GM19455 (cell line): ENCODE results near the gene RBM39.
A peak's percentile ranks its signal among the peaks of the same experiment; 100 is the strongest.
"Not testable (repeated sequence)": the region's sequence is repeated elsewhere in the genome, so short reads cannot be mapped to it uniquely, and the experiment has no call there.

Experiments used
- ATAC-seq: cut with Tn5 transposase; IDR thresholded peaks from one replicate; pipeline ENCODE4 v1.9.1; 2021; ENCODE audit not compliant: unreplicated experiment

The RBM39 gene

DNA sequence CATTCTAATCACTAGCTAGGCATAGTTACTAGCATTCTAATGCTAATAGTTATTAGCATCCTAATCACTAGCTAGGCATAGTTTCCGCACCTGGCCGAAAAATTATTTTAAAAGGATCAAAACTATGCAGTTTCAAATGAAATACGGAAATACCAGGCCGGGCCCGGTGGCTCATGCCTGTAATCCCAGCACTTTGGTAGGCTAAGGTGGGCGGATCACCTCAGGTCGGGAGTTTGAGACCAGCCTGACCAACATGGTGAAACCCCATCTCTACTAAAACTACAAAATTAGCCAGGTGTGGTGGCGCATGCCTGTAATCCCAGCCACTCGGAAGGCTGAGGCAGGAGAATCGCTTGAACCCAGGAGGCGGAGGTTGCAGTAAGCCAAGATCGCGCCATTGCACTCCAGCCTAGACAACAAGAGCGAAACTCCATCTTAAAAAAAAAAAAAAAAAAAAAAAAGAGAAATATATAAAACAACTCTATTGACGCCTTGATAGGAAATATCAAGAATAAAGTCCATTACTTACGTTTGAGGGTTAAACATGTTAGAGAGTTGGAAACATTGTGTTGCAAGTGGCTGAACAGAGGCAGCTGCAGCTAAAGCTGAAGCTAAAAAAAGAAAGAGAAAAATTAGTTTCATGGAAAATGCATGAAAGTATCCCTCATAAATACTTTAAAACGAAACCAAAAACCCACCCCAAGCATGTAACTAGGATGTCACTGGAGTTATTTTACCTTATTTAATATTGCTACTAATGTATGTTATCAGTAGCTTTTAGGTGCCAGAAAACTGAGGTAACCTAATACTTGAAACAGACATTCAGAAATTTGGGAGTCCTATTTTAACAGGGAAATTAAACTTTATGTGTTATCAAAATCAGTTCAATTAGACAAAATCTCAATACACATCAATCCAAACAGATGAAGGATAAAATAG is 35.2 kb downstream of the RBM39 start:
- ATAC-seq: not testable (repeated sequence)

DNA sequence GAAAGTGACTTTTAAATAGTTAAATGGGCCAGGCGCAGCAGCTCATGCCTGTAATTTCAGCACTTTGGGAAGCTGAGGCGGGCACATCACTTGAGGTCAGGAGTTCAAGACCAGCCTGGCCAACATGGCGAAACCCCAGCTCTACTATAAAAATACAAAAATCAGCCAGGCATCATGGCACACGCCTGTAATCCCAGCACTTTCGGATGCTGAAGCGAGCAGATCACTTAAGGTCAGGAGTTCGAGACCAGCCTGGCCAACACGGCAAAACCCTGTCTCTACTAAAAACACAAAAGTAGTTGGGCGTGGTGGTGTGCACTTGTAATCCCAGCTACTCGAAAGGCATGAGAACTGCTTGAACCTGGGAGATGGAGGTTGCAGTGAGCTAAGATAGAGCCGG is 36.2 kb downstream of the RBM39 start:
- not testable (repeated sequence) for ATAC-seq

DNA sequence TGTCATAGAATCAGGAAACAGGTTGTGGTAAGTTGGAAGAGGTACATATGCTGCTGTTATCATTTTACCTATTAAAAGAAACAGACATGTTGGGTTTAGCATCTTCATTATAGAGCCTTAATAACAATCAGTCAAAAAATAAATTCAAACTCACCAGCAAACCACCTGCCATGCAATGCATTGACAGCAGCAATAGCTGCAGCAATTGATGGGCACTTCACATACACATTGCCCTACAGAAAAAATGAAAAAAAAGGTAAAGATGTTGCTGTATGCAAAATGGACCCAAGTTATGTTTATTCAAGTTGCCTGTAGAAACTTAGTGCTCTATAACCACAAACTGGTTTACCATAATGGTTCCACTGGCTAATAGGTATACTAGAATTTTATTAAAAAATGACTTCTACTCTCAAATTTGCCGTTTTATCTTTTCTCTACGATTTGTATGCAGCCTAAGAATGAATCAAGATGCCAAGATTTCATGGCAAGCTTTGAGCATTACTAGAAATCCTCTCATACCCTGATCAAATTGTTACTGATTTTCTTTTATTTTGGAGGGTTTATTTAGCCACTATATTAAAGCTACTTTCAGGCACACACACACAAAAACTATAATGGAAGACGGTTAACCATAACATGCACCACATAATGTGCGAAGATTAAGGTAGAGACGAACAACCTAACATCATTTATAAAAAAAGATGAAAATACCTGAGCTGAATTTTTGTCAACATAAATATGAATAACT is 37.4 kb downstream of the RBM39 start:
- no peak for ATAC-seq

DNA sequence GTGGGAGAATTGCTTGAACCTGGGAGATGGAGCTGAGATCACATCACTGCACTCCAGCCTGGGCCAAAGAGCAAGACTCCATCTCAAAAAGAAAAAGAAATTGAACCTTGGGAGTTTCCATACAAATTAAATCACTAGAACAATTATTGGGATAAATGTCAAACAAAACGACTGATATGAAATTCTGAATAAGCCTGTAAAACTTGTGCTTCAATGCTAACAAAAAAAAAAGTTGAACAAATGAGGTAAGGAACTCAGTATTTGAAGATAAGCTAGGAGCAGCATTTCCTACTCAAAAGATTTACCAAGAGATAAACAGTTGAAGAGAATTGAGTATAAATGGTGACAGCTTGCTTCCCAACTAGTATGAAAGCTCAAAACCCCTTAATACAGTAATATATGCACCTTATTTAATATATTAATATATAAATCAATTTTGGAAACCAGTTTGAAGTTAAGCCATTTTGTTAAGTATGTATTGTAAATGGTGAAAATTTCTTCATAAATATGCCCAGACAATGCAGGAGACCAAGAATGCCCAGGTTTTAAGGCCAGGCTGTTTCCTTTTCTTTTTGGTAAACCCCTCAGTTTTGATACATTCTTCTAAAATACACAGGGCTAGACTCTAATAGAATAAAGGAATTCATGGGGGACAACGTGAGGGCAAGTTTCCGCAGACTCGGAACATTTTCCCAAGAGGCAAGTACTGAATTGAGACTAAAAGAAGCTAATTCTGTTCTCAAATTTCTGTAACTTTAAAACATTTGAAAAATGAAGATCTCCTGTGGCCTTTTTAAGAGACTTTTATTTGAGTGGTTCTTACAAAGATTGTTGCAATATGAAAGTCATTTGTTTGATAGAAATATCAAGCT is 39.0 kb downstream of the RBM39 start:
- ATAC-seq: no peak

DNA sequence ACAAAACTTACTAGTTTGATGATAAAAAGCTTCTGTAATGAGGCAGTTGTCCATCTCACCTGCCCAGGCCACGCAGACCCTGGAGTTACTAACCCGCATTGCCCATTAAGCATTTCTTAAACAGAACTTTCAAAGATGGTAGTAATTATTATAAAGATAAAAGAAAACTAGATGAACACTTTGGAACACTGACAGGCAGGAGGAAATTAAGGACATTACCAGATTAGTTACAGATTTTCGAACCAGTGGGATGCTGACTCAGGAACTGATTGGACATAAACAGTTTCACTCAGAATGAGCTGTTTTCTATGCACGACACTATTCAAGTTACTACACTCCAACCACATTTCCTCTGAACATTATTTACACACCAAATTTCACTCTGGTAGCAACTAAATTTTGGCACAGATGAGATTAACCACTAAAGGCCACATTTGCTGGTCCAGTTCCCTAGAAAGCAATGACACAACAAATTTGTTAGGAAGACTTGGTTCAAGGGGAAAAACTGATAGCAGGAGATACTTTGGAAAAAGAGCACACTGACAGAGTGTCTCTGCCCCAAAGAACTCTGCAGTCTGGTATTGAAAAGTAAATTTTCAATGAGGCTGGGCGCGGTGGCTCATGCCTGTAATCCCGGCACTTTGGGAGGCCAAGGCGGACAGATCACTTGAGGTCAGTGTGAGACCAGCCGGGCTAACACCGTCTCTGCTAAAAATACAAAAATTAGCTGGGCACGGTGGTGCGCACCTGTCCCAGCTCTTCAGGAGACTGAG is 39.8 kb downstream of the RBM39 start:
- no peak for ATAC-seq

DNA sequence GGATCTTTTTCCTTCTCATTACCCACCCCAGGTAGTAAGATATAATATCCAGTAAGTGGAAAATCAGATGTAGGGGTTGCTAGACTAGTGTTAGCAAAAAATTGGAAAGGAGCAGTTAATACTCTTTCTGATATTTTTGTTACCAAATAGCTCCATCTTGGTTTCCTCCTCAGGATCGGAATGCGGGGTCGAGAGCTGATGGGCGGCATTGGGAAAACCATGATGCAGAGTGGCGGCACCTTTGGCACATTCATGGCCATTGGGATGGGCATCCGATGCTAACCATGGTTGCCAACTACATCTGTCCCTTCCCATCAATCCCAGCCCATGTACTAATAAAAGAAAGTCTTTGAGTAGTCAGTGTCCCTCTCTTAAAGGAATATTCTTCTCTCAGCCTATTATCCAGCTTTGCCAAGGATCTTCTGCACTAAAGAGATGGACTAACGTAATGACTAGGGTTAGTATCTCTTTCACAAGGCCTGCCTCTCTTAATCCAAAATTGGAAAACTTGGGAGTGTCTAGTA is 41.4 kb downstream of the RBM39 start:
- ATAC-seq: no peak

DNA sequence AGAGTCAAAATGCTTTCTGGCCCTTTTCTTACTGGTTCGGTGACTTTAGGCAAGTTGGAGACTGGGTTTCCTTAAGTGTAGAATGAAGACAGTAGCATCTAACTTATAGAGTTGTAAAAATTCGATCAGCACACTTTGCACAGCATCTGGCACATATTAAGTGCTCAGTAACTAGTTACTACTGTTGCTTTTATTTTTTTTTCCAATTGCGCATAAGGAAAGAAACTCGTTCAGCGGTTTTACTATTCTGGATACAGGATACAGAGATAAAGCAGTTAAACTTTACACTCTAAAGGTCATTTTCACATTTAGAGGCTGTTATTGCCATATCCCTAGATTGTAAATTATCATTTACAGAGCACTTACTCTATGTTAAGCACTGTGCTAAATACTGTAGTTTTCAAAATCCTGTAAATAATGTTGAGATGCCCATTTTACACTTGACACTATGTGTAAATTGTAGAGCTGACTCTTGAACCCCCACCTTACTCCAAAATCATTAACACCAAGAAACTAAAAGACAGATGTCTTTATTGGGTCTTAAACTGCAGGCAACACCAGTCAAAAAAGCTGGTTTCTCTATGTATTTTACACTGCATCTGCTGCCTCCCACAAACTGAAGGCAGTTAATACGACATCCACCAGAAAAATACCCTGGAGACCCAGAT is 42.0 kb downstream of the RBM39 start:
- ATAC-seq: no peak

DNA sequence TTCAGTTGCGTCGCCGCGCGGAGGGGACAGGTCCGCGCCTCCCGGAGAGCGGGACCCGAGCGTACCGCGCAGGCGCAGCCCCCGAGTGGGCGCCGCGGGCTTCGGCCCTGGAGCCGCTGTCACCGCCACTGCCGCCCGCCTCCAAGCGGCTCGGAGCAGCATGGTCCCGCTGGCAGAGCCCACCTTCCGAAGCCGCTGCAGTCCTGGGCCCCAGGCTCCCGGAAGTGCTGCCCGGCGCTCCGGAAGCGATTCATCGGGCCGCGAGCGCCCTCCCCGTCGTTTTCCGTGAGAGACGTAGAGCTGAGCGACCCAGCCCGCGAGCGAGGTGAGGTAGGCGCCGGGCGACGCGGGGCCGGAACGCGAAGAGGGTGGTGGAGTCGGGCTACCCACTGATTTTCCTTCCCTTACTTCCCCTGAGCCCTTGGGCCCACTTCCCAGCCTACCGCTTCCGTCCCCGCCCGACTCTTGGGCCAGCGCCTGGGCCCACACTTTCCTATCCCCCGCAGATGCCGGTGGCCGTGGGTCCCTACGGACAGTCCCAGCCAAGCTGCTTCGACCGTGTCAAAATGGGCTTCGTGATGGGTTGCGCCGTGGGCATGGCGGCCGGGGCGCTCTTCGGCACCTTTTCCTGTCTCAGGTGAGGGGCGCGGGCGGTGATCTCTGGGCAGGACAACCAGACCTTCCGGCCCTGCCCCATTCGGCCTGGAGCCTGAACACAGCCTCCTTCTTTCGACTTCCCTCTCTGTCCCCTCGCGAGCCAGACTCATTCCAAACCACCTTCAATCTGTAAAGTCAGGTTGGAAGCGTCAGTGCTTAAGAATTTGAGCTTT is 42.7 kb downstream of the RBM39 start, which contains the start of the genes NFS1 and ROMO1:
Gene NFS1, minus strand, starts transcription at position 226 of the 830 bp plus-strand sequence. Its CDS starts 64 bp downstream, at position 162.
Gene ROMO1, plus strand, starts transcription at position 279 of the 830 bp plus-strand sequence. Its CDS starts 228 bp downstream, at position 507.
- ATAC-seq: peak; percentile 80

DNA sequence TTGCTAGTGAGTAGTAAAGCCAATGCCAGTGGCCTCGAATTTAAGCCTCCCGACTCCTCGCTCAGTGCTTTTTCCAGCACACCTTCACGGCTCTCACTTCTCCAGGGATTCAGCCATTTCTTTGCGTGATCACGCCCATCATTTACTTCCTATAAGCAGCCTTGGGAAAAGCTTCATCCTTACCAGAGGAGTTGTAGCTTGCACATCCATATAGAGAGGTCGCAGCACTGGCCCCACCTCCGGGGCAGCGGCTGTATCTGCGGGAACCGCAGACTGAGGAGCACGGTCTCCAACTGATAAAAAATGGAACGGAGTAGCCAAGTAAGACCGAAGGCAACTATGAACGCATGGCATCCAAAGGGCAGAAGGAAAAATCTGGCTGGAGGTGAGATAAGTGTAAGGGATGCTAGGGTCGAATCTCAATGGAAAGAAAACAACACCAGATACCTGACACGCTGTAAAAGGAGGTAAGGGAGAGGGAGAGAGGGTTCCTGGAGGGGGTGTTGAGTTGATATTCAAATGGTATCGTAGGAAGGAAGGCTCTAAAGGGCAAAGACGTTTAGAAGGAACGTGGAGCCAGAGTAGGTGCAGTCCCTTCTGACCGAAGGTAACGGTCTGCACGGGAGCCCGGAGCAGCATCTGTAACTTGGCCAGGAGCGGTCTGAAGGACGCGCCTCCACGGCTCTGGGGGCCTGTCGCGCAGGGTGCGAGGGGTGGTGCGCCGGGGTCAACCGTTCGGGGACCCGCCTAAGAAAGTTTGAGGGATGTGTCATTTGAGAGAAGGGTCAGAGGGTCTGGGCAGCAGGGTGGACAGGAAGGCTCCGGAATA is 43.5 kb downstream of the RBM39 start:
- ATAC-seq: peak; percentile 27

DNA sequence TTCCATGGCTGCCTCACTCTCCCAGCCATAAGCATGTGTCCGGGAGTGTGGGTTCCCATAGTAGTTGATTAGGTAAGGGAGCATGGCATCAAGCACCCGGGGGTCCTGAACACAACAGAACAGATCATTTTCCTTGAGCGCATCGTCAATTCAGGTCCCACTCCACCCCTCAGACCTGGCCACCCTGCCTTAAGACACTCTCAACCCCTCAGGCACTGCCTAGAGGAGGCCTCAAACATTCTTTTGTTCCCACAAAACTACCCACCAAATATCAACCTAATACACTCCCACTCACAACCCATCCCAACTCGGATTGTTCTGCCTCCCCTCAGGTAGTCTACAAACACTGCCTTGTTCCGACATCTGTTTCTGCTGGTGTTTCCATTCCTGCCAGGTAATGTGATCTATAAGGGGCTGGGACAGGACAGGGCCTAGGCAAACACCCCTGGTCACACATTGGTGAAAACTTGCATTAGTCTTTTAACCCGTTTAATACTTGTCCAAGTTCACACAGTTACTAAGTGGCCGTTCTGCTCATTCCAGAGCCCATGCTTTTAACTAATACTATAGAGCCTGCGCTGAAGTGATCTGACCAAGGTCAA is 44.3 kb downstream of the RBM39 start:
- no peak for ATAC-seq

DNA sequence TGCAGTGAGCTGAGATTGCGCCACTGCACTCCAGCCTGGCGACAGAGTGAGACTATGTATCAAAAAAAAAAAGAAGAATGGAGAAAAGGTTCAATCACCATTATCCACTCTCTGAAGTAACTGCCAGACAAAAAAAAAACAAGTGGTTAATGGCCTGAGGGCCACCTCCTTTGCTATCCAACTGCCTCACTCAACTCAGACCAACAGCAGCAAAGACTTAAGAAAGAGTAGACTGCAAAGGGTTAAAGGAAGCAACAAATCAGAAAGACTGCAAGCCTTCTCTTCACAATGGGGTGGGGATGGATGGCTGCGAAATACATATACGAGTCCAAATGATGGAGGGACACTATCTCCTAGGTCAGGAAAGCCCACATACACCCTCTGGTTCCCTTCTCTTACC is 46.1 kb downstream of the RBM39 start:
- ATAC-seq: no peak

DNA sequence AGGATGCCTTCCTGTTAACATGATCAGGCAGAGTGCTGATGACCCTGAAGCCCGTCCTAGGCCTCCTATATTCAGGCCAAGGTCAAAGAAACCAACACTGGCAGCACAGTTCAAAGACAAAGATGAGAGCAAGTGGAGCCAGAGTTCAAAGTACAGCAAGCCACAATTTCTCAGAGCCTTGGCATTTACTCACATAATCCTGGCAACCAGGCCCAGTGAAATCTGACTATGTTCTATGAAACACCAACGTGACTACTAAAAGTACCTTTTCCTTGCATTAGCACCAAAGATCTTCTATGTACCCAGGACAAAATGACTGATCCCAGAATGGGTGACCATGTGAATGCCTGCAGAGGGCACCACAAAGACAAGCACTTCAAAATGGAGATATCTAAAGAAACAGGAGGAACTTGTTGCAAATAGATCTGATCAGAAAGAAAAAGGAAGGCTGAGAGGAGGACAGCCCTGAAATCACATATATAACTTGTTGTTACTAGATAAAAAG is 46.8 kb downstream of the RBM39 start:
- ATAC-seq: no peak

DNA sequence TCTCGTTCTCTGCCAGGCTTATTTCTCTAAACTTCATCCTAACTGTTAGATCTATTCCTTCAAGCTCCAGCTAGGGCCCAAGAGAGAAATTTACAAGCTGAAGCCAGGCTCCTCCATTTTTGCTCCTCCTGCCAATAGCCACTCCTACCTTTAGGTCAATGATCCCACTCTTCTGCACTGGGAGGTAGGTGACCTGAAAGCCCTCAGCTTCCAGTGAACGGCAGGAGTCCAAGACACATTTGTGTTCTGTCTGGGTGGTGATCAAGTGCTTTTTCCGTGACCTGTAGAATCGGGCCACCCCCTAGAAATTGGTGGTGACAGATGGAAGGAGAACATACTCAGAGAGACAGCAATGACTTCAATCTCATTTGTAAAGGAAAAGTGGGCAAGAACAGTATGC is 51.8 kb downstream of the RBM39 start:
- ATAC-seq: no peak

DNA sequence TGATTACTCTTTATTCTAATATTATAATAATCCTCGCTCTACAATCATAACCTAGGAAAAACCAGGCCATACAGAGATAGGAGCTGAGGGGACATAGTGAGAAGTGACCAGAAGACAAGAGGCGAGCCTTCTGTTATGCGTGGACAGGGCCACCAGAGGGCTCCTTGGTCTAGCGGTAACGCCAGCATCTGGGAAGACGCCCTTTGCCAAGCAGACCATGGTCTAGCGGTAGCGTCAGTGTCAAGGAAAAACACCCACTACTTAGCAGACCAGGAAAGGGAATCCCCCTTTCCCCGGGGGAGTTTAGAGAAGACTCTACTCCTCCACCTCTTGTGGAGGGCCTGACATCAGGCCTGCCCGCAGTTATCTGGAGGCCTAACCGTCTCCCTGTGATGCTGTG is 55.2 kb downstream of the RBM39 start:
- not testable (repeated sequence) for ATAC-seq

DNA sequence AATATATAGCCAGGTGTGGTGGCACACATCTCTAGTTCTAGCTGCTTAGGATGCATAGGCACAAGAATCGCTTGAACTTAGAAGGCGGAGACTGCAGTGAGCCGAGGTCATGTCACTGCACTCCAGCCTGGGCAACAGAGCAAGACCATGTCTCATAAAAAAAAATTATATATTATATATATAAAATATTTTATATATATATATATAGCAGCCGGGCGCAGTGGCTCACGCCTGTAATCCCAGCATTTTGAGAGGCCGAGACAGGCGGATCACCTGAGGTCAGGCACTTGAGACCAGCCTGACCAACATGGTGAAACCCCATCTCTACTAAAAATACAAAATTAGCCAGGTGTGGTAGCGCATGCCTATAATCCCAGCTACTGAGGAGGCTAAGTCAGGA is 56.7 kb downstream of the RBM39 start:
- not testable (repeated sequence) for ATAC-seq

DNA sequence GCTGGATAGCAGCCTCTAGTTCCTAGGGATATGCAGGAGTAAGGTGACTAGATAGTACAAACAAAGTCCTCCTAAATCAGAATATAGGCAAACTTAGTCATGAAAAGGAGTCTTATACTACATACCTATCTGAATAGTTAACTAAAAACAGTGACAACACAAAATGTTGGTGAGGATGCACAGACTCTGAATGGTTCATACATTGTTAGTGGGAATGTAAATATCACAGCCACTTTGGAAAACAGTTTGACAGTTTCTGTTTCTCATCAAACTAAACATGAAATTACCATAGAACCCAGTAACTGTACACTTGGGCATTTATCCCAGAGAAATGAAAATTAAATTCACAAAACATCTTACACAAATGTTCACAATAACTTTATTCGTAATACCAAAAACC is 60.1 kb downstream of the RBM39 start:
- ATAC-seq: no peak
